ENCODE measurements around the gene COX10.

DNA sequence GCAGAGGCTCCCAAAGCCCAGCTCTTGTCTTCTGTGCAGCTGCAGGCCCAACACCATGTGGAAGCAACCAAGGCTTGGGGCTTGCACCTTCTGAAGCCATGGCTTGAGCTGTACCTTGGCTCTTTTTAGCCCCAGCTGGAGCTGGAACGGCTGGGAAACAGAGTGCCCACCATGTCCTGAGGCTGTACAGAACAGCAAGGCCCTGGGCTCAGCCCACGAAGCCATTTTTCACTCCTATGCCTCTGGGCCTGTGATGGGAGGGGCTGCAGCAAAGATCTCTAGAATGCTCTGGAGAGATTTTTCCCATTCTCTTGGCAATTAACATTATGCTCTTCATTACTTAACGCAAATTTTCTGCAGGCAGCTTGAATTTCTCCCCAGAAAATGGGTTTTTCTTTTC is 99.3 kb downstream of the COX10 start:
- TF ChIP-seq, protein P1, sequence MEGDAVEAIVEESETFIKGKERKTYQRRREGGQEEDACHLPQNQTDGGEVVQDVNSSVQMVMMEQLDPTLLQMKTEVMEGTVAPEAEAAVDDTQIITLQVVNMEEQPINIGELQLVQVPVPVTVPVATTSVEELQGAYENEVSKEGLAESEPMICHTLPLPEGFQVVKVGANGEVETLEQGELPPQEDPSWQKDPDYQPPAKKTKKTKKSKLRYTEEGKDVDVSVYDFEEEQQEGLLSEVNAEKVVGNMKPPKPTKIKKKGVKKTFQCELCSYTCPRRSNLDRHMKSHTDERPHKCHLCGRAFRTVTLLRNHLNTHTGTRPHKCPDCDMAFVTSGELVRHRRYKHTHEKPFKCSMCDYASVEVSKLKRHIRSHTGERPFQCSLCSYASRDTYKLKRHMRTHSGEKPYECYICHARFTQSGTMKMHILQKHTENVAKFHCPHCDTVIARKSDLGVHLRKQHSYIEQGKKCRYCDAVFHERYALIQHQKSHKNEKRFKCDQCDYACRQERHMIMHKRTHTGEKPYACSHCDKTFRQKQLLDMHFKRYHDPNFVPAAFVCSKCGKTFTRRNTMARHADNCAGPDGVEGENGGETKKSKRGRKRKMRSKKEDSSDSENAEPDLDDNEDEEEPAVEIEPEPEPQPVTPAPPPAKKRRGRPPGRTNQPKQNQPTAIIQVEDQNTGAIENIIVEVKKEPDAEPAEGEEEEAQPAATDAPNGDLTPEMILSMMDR (IDR thresholded peaks at IDR 0.05), result no peak
- TF ChIP-seq POLR2A (IDR thresholded peaks at IDR 0.05) (no peak), EP300 (IDR thresholded peaks at IDR 0.05) (no peak)

Measured in tibial nerve (tissue), 4 donors.